WERI-Rb-1 (cell line): Measurements from ENCODE around the gene PSMD1.

Source experiments
- DNase-seq: peaks from one replicate; pipeline ENCODE4 v3.0.0-alpha.2; 2020
- H3K27ac ChIP-seq: fragments of 250-450 bp; sonication (Bioruptor Pico); 2 replicates; pipeline ENCODE4 v1.5.1; 2020; ENCODE audit warnings: mild to moderate bottlenecking, moderate library complexity
- H3K27me3 ChIP-seq: fragments of 250-450 bp; sonication (Bioruptor Pico); 2 replicates; pipeline ENCODE4 v1.5.1; 2021; ENCODE audit warnings: mild to moderate bottlenecking, low read depth, moderate library complexity; ENCODE audit not compliant: insufficient read depth, severe bottlenecking
- H3K36me3 ChIP-seq: fragments of 250-450 bp; sonication (Bioruptor Pico); 2 replicates; pipeline ENCODE4 v1.5.1; 2020; ENCODE audit warnings: mild to moderate bottlenecking, moderate library complexity
- H3K4me3 ChIP-seq: 2 replicates; pipeline ENCODE4 v1.5.1; 2011; ENCODE audit warnings: low read depth, mild to moderate bottlenecking, control low read depth, low read length
- H3K9me3 ChIP-seq: fragments of 250-450 bp; sonication (Bioruptor Pico); 2 replicates; pipeline ENCODE4 v1.5.1; 2021; ENCODE audit warnings: mild to moderate bottlenecking, moderate library complexity; ENCODE audit not compliant: severe bottlenecking
- TF ChIP-seq, protein P1 (sequence below): IDR thresholded peaks from 2 replicates; pipeline ENCODE4 v1.5.1; 2011; ENCODE audit warnings: low read depth, mild to moderate bottlenecking, control low read depth, inconsistent platforms, low read length

The PSMD1 gene

DNA sequence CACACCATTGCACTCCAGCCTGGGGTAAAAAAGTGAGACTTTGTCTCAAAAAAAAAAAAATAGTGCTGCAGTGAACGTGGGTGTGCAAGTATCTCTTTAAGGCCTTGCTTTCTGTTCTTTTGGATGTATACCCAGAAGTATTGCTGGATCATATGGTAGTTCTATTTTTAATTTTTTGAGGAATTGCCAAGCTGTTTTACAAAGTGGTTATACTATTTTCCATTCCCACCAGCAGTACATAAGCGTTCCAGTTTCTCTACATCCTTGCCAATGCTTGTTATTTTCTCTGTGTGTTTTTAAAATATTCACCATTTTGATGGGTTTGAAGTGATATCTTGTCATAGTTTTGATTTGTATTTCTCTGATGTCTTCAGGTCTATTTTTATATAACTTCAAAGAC is 154.8 kb downstream of the PSMD1 start:
- TF ChIP-seq, protein P1, sequence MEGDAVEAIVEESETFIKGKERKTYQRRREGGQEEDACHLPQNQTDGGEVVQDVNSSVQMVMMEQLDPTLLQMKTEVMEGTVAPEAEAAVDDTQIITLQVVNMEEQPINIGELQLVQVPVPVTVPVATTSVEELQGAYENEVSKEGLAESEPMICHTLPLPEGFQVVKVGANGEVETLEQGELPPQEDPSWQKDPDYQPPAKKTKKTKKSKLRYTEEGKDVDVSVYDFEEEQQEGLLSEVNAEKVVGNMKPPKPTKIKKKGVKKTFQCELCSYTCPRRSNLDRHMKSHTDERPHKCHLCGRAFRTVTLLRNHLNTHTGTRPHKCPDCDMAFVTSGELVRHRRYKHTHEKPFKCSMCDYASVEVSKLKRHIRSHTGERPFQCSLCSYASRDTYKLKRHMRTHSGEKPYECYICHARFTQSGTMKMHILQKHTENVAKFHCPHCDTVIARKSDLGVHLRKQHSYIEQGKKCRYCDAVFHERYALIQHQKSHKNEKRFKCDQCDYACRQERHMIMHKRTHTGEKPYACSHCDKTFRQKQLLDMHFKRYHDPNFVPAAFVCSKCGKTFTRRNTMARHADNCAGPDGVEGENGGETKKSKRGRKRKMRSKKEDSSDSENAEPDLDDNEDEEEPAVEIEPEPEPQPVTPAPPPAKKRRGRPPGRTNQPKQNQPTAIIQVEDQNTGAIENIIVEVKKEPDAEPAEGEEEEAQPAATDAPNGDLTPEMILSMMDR = no peak
- Histone ChIP-seq H3K4me3 (no peak overlapping the region), H3K9me3 (no peaks in the 10 kb centered on the region), H3K36me3 (peaks cover 33% of the 10 kb centered on the region), H3K27ac (no peak overlapping the region), H3K27me3 (no peaks in the 10 kb centered on the region)
- DNase-seq = no peak

DNA sequence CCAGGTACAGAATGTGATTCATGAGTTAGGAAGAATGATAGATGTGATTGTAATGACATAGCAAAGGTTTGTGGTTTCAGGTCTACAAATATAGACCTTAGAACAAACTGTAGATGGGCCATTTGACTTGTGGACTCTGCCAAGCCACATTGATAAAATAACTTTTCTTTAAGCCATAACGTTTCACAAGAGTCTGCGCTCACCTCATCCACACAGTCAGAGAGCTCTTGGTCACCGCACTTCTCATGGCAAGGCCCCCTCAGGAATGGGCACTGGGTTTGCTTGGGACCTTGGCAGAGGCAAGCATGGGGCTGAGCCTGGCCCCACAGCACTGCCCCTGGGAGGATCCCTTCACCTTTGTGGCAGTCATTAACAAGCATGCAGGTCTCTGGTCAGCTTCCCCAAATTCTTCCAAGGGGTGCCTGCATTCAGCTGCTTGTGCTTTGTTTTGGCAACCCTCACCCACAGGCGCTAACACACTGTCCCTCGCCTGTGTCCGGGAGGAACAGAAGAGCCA is 155.7 kb downstream of the PSMD1 start:
- Histone ChIP-seq H3K36me3 (peaks cover 40% of the 10 kb centered on the region), H3K27ac (no peak overlapping the region), H3K9me3 (no peaks in the 10 kb centered on the region), H3K4me3 (no peak overlapping the region), H3K27me3 (no peaks in the 10 kb centered on the region)
- TF ChIP-seq, protein P1 = no peak
- DNase-seq = no peak

DNA sequence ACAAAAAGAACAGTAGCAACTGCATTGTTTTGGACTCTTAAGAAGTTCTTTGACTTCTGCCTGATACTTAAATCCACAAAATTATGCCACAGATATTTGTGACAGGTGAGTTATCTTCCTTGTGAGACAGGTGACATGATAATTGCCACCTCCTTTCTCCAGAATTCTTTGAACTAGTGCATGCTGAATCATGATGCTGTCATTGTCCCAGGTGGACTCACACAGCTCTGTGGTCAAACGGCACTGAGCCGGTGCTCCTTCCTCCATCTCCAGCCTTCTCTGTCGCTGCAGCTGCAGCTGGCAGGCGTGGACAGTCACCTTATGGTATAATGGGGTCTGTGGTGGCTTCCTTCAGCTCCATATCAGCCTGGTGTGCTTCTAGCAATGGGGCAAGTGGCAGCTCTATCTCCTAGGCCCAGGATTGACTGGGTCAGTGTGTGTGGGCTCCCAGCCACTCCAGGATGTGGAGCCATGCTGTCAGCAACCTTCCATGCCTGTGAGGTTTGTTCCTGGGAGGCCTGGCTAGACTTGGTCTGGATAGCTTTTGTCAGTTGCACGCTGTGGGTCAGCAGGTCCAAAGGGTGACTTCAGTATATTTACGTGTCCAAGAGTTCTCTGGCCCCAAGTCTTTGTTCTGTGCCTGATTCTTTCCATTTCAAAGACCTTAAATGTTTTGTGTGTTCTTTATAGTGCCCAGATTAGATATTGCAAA is 157.4 kb downstream of the PSMD1 start:
- TF ChIP-seq, protein P1 = no peak
- Histone ChIP-seq H3K27ac (no peak overlapping the region), H3K4me3 (no peak overlapping the region), H3K36me3 (peaks cover 46% of the 10 kb centered on the region), H3K9me3 (no peaks in the 10 kb centered on the region), H3K27me3 (no peaks in the 10 kb centered on the region)
- no peak for DNase-seq

DNA sequence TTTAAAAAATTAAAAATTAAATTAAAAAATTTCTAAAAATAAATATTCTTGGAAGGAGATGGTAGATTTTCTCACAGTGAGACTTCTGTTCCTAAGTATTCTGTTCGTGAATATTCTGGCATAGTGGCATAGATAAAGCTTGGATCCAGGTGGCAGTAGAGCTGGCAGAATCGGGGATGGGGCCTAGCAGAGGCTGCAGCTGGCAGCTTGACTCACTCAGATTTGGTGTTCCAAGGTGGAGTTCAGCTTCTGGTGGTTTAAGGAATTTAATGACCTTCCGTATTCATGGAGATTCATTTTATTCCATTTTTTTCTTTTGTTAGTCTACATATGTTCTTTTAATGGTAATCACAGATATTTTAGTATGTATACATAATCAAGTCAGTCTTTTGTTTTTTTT is 161.7 kb downstream of the PSMD1 start:
- DNase-seq = no peak
- no peaks in the 10 kb centered on the region for H3K27me3 ChIP-seq
- peaks cover 54% of the 10 kb centered on the region for H3K36me3 ChIP-seq
- H3K27ac ChIP-seq = no peak overlapping the region
- no peaks in the 10 kb centered on the region for H3K9me3 ChIP-seq
- TF ChIP-seq, protein P1 = no peak
- no peak overlapping the region for H3K4me3 ChIP-seq

DNA sequence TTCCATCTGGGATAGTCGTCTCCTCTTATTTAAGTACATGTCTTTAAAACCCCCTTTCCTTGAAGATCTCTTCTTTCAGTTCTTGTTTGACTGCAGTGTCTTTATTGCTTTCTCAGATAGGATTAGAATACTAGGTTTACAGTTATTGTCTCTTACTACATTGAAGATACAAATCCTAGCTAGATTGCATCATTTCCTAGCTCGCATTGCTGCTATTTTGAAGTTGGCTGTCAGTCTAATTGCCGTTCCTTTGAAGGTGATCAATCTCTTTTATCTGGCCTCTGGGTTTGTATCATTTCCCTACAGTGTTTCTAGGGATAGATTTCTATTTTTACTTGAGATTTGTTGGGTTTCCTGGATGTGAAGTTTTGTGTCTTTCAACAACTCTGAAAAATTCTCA is 162.6 kb downstream of the PSMD1 start:
- H3K36me3 ChIP-seq = peaks cover 57% of the 10 kb centered on the region
- no peaks in the 10 kb centered on the region for H3K9me3 ChIP-seq
- TF ChIP-seq, protein P1 = no peak
- H3K4me3 ChIP-seq = no peak overlapping the region
- no peak overlapping the region for H3K27ac ChIP-seq
- no peaks in the 10 kb centered on the region for H3K27me3 ChIP-seq
- DNase-seq = no peak

DNA sequence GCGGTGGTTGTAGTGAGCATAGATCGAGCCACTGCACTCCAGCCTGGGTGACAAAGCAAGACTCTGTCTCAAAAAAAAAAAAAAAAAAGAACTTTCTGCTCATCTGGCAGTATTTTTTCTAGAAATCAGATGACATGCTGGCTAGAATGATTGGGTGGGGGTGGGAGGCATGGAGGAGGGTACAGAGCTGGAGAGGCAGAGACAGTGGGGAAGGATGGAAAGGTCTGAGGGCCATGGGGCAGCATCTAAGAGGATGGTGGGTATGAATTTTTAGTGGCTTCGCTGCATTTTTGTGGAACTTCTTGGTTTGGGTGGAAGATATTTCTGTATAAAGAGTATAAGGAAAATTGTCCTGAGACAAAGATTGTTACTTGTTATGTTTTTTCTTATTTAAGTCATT is 165.1 kb downstream of the PSMD1 start:
- H3K4me3 ChIP-seq = no peak overlapping the region
- TF ChIP-seq, protein P1 = no peak
- H3K9me3 ChIP-seq = no peaks in the 10 kb centered on the region
- H3K27me3 ChIP-seq = no peaks in the 10 kb centered on the region
- H3K36me3 ChIP-seq = peaks cover 49% of the 10 kb centered on the region
- H3K27ac ChIP-seq = no peak overlapping the region
- no peak for DNase-seq
